HepG2 (cell line): ENCODE results near the gene PEX14. TPM values are rescaled to one million over a fixed set of nuclear protein-coding genes. Genes with fewer than 3 reads are reported as not detected.

Experiments
- AKAP8 ChIP-seq: sonication (generic); formaldehyde crosslinking; IDR thresholded peaks from 2 replicates; pipeline ENCODE4 v1.5.1; 2020; ENCODE audit warnings: mild to moderate bottlenecking, missing genetic modification reagents
- BRD4 ChIP-seq: sonication (generic); formaldehyde crosslinking; IDR thresholded peaks from 2 replicates; pipeline ENCODE4 v1.4.0; 2020; ENCODE audit warnings: missing genetic modification reagents
- CBX1 ChIP-seq: IDR thresholded peaks from one replicate; pipeline ENCODE4 v1.6.1; 2016; ENCODE audit warnings: antibody characterized with exemption, low read depth
- CBX5 ChIP-seq: sonication (generic); formaldehyde crosslinking; IDR thresholded peaks from 2 replicates; pipeline ENCODE4 v1.4.0; 2020; ENCODE audit warnings: missing genetic modification reagents, borderline replicate concordance
- CCDC6 ChIP-seq: sonication (generic); formaldehyde crosslinking; IDR thresholded peaks from 2 replicates; pipeline ENCODE4 v1.8.1; 2022; ENCODE audit warnings: mild to moderate bottlenecking, missing genetic modification reagents, moderate library complexity
- E2F2 ChIP-seq: sonication (generic); formaldehyde crosslinking; IDR thresholded peaks from 2 replicates; pipeline ENCODE4 v1.4.0; 2020; ENCODE audit warnings: missing genetic modification reagents, borderline replicate concordance
- FOSL2 ChIP-seq: sonication (generic); formaldehyde crosslinking; IDR thresholded peaks from 2 replicates; pipeline ENCODE4 v1.4.0; 2020; ENCODE audit warnings: missing genetic modification reagents
- KDM4B ChIP-seq: sonication (generic); formaldehyde crosslinking; IDR thresholded peaks from 2 replicates; pipeline ENCODE4 v1.4.0; 2020; ENCODE audit warnings: missing genetic modification reagents
- KMT2B ChIP-seq: IDR thresholded peaks from 2 replicates; pipeline ENCODE4 v1.6.1; 2016; ENCODE audit warnings: missing genetic modification reagents, missing compliant biosample characterization
- MEF2D ChIP-seq: sonication (generic); formaldehyde crosslinking; IDR thresholded peaks from 2 replicates; pipeline ENCODE4 v1.5.1; 2020; ENCODE audit warnings: mild to moderate bottlenecking, missing genetic modification reagents
- MXD3 ChIP-seq: IDR thresholded peaks from 2 replicates; pipeline ENCODE4 v1.6.1; 2016; ENCODE audit warnings: mild to moderate bottlenecking, missing biosample characterization, missing genetic modification reagents
- NR2C2 ChIP-seq: sonication (generic); formaldehyde crosslinking; IDR thresholded peaks from 2 replicates; pipeline ENCODE4 v1.4.0; 2020; ENCODE audit warnings: missing genetic modification reagents, mild to moderate bottlenecking, moderate library complexity, borderline replicate concordance
- NRL ChIP-seq: sonication (generic); formaldehyde crosslinking; IDR thresholded peaks from 2 replicates; pipeline ENCODE4 v1.5.0; 2020; ENCODE audit warnings: missing genetic modification reagents, mild to moderate bottlenecking, moderate library complexity, borderline replicate concordance
- RAD21 ChIP-seq: fragments of 450-650 bp; formaldehyde crosslinking; IDR thresholded peaks from 2 replicates; pipeline ENCODE4 v1.5.0; 2020; ENCODE audit warnings: mild to moderate bottlenecking
- TAF1 ChIP-seq: sonication (generic); formaldehyde crosslinking; IDR thresholded peaks from 2 replicates; pipeline ENCODE4 v1.4.0; 2020; ENCODE audit warnings: missing genetic modification reagents
- ZBTB20 ChIP-seq: sonication (generic); formaldehyde crosslinking; IDR thresholded peaks from 2 replicates; pipeline ENCODE4 v1.8.1; 2023; ENCODE audit warnings: missing genetic modification reagents, low read depth, mild to moderate bottlenecking, borderline replicate concordance
- ZFP36L1 ChIP-seq: sonication (generic); formaldehyde crosslinking; IDR thresholded peaks from 2 replicates; pipeline ENCODE4 v1.8.0; 2022; ENCODE audit warnings: mild to moderate bottlenecking, missing genetic modification reagents, moderate library complexity
- ZMYM4 ChIP-seq: sonication (generic); formaldehyde crosslinking; IDR thresholded peaks from 2 replicates; pipeline ENCODE4 v1.8.1; 2023; ENCODE audit warnings: mild to moderate bottlenecking, missing genetic modification reagents
- ZNF432 ChIP-seq: sonication (generic); formaldehyde crosslinking; IDR thresholded peaks from 2 replicates; pipeline ENCODE4 v1.5.0; 2020; ENCODE audit warnings: missing genetic modification reagents, mild to moderate bottlenecking, borderline replicate concordance
- ZNF451 ChIP-seq: sonication (generic); formaldehyde crosslinking; IDR thresholded peaks from 2 replicates; pipeline ENCODE4 v1.5.0; 2020; ENCODE audit warnings: mild to moderate bottlenecking, missing genetic modification reagents
- ZNF652 ChIP-seq: IDR thresholded peaks from 2 replicates; pipeline ENCODE4 v1.6.1; 2016; ENCODE audit warnings: low read depth, borderline replicate concordance
- ZNF839 ChIP-seq: sonication (generic); formaldehyde crosslinking; IDR thresholded peaks from 2 replicates; pipeline ENCODE4 v1.4.0; 2020; ENCODE audit warnings: missing genetic modification reagents, mild to moderate bottlenecking, borderline replicate concordance
- polyA plus RNA-seq, 8 experiments: library from polyadenylated mRNA; depleted of rRNA in 3 of 8; stranded (reverse) in 7 of 8; unstranded in 1 of 8; fragments of >200 nt; fragmentation: Illumina TruSeq in 4 of 8; extraction: Trizol in 4 of 8; gene quantifications; 2 replicates each; pipeline versions ENCODE4 v1.2.1 to v1.2.3, GENCODE V29; 2011 to 2016; ENCODE audit warnings: low read depth in 4 of 8, missing spikeins in 1 of 8, mixed read lengths in 1 of 8; ENCODE audit not compliant: insufficient read depth in 1 of 8
- total RNA-seq, 5 experiments: library from RNA; depleted of rRNA; stranded (reverse); fragments of >200 nt; fragmentation: Illumina TruSeq; extraction: Trizol; gene quantifications; 2 replicates each; pipeline ENCODE4 v1.2.3, GENCODE V29; 2016; ENCODE audit warnings: low read depth in 1 of 5
- TF ChIP-seq, protein P1 (sequence below): sonication (generic); formaldehyde crosslinking; IDR thresholded peaks from 2 replicates; pipeline ENCODE4 v1.5.0; 2020; ENCODE audit warnings: missing genetic modification reagents
- TF ChIP-seq, protein P2 (sequence below): sonication (generic); formaldehyde crosslinking; IDR thresholded peaks from 2 replicates; pipeline ENCODE4 v1.4.0; 2020; ENCODE audit warnings: mild to moderate bottlenecking, missing genetic modification reagents

Gene PEX14
- total and polyA plus RNA-seq, 2 of the 13 experiments (the other 11 are each of a cell fraction or from before 2014, with no cell fraction given): 6.5 to 9.9 TPM

GRCh38 chr1:10472220-10473144 is 2.3 kb upstream of the PEX14 start, which contains the start of gene DFFA (continued):
- TF ChIP-seq CBX1 (peak; percentile 42), TAF1 (peak; percentile 76), ZNF451 (CRISPR knock-in tag) (peak; percentile 85), NRL (peak; percentile 60; the same call in 1 of the 2 replicates), KMT2B (peak; percentile 97), BRD4 (CRISPR knock-in tag) (peak; percentile 72; the same call in 1 of the 2 replicates), MEF2D (peak; percentile 40; the same call in 1 of the 2 replicates), FOSL2 (CRISPR knock-in tag) (peak; percentile 39; the same call in 1 of the 2 replicates), KDM4B (CRISPR knock-in tag) (peak; percentile 80; the same call in 1 of the 2 replicates), ZFP36L1 (CRISPR knock-in tag) (0 out of 2 replicates have a peak, but pooled peaks have one; percentile 66), E2F2 (peak; percentile 86; the same call in 1 of the 2 replicates), RAD21 (no peak; the same call in 1 of the 2 replicates), ZNF432 (CRISPR knock-in tag) (no peak), MXD3 (CRISPR knock-in tag) (peak; percentile 99), AKAP8 (CRISPR knock-in tag) (0 out of 2 replicates have a peak, but pooled peaks have one; percentile 52), ZNF652 (CRISPR knock-in tag) (peak; percentile 48; the same call in 1 of the 2 replicates), ZMYM4 (CRISPR knock-in tag) (peak; percentile 69), CBX5 (CRISPR knock-in tag) (peak; percentile 82; the same call in 1 of the 2 replicates), CCDC6 (CRISPR knock-in tag) (no peak), NR2C2 (CRISPR knock-in tag) (peak; percentile 96), ZNF839 (0 out of 2 replicates have a peak, but pooled peaks have one; percentile 41), ZBTB20 (no peak)
- TF ChIP-seq, protein P1, sequence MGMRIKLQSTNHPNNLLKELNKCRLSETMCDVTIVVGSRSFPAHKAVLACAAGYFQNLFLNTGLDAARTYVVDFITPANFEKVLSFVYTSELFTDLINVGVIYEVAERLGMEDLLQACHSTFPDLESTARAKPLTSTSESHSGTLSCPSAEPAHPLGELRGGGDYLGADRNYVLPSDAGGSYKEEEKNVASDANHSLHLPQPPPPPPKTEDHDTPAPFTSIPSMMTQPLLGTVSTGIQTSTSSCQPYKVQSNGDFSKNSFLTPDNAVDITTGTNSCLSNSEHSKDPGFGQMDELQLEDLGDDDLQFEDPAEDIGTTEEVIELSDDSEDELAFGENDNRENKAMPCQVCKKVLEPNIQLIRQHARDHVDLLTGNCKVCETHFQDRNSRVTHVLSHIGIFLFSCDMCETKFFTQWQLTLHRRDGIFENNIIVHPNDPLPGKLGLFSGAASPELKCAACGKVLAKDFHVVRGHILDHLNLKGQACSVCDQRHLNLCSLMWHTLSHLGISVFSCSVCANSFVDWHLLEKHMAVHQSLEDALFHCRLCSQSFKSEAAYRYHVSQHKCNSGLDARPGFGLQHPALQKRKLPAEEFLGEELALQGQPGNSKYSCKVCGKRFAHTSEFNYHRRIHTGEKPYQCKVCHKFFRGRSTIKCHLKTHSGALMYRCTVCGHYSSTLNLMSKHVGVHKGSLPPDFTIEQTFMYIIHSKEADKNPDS (CRISPR knock-in tag): peak; percentile 77; the same call in 1 of the 2 replicates
- TF ChIP-seq, protein P2, sequence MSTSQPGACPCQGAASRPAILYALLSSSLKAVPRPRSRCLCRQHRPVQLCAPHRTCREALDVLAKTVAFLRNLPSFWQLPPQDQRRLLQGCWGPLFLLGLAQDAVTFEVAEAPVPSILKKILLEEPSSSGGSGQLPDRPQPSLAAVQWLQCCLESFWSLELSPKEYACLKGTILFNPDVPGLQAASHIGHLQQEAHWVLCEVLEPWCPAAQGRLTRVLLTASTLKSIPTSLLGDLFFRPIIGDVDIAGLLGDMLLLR (CRISPR knock-in tag): peak; percentile 71
